T-cell (primary cell): ENCODE measurements around the gene VPS33A. TPM values are rescaled to one million over a fixed set of nuclear protein-coding genes. Genes with fewer than 3 reads are reported as not detected.
A peak's percentile ranks its signal among the peaks of the same experiment; 100 is the strongest.

Experiments used
- ATAC-seq, 4 experiments: fragments of 200-7000 bp in 3 of 4; fragments of 150-1000 bp in 1 of 4; cut with Tn5 transposase; replicated peaks in 1 of 4; 1 replicate in 3 of 4; 2 replicates in 1 of 4; pipeline ENCODE4 v1.10.0; 2021; ENCODE audit warnings: moderate library complexity in 3 of 4, mild to moderate bottlenecking in 2 of 4, moderate number of reproducible peaks in 1 of 4
- CTCF ChIA-PET, 2 donors: fragments of 300-600 bp; sonication (Branson Sonifier 250); formaldehyde crosslinking; loops; one replicate each; lab custom pipeline; 2022; ENCODE audit warnings: antibody characterized with exemption in 2 of 2; lab: Charles Lee
- POLR2A ChIA-PET, 2 donors: fragments of 300-600 bp; sonication (Branson Sonifier 250); formaldehyde crosslinking; loops; one replicate each; lab custom pipeline; 2022; ENCODE audit warnings: antibody characterized with exemption in 2 of 2; lab: Charles Lee
- DNase-seq, 35 experiments: peaks; one replicate each; pipeline versions ENCODE4 v3.0.0 to v3.0.0-alpha.2; 2013 to 2023
- H3K27ac ChIP-seq: one replicate; pipeline ENCODE4 v1.5.1; 2013; ENCODE audit warnings: low read length
- H3K27me3 ChIP-seq, 2 experiments: replicated peaks in 1 of 2; 1 replicate in 1 of 2; 2 replicates in 1 of 2; pipeline versions ENCODE4 v1.6.1 to v1.7.0; 2013; ENCODE audit warnings: low read length in 1 of 2, mixed read lengths in 1 of 2; ENCODE audit not compliant: control insufficient read depth in 2 of 2, insufficient read depth in 2 of 2; ENCODE audit errors: extremely low read depth in 1 of 2
- H3K36me3 ChIP-seq, 2 donors: 1 replicate in 1 of 2; 2 replicates in 1 of 2; pipeline versions ENCODE4 v1.6.1 to v1.7.0; 2013; ENCODE audit warnings: low read length in 1 of 2; ENCODE audit not compliant: control insufficient read depth in 2 of 2, insufficient read depth in 1 of 2; ENCODE audit errors: extremely low read depth in 1 of 2
- H3K4me1 ChIP-seq, 2 experiments: 1 replicate in 1 of 2; 2 replicates in 1 of 2; pipeline versions ENCODE4 v1.6.1 to v1.7.0; 2013; ENCODE audit warnings: low read length in 2 of 2, mixed read lengths in 1 of 2; ENCODE audit not compliant: insufficient read depth in 2 of 2, control insufficient read depth in 1 of 2; ENCODE audit errors: extremely low read depth in 1 of 2
- H3K4me3 ChIP-seq, 2 donors: 1 replicate in 1 of 2; 2 replicates in 1 of 2; pipeline versions ENCODE4 v1.5.1 to v1.7.0; 2013; ENCODE audit warnings: mild to moderate bottlenecking in 2 of 2, low read length in 1 of 2, moderate library complexity in 1 of 2; ENCODE audit not compliant: control insufficient read depth in 1 of 2; ENCODE audit errors: extremely low read depth in 1 of 2
- H3K9me3 ChIP-seq: 2 replicates; pipeline ENCODE4 v1.7.0; 2013
- H3K27ac Mint-ChIP-seq, 2 donors: one replicate each; pipeline ENCODE4 v1.8.0; 2020 to 2021; ENCODE audit warnings: mild to moderate bottlenecking in 2 of 2, mixed read lengths in 2 of 2
- H3K27me3 Mint-ChIP-seq, 2 donors: one replicate each; pipeline ENCODE4 v1.8.0; 2021 to 2022; ENCODE audit warnings: mixed read lengths in 2 of 2
- H3K36me3 Mint-ChIP-seq: one replicate; pipeline ENCODE4 v1.8.0; 2021; ENCODE audit warnings: mixed read lengths
- H3K4me1 Mint-ChIP-seq, 3 donors: one replicate each; pipeline ENCODE4 v1.8.0; 2020 to 2022; ENCODE audit warnings: mixed read lengths in 3 of 3, mild to moderate bottlenecking in 1 of 3
- H3K4me3 Mint-ChIP-seq, 3 donors: one replicate each; pipeline ENCODE4 v1.8.0; 2020 to 2022; ENCODE audit warnings: mild to moderate bottlenecking in 3 of 3, mixed read lengths in 3 of 3, moderate library complexity in 3 of 3
- H3K9me3 Mint-ChIP-seq, 3 donors: one replicate each; pipeline ENCODE4 v1.8.0; 2020 to 2022; ENCODE audit warnings: mixed read lengths in 3 of 3
- WGBS: methylation state at CpG from one replicate; pipeline ENCODE4 v1.1.5; 2013; ENCODE audit warnings: missing lambda C conversion rate; ENCODE audit not compliant: insufficient coverage; 5-methylcytosine and 5-hydroxymethylcytosine counted together
- total RNA-seq, 35 experiments: library from RNA in 6 of 35; stranded (reverse) in 6 of 35; fragments of 120-200 nt in 1 of 35; gene quantifications; one replicate each; pipeline versions ENCODE4 v1.2.1 to v1.2.4 and lab custom pipeline; 2013 to 2026

Gene VPS33A
- total RNA-seq, 5 donors from 2014 or later (not counting 1 experiment from before 2014, with no cell fraction given): 22.7 to 35.0 (median 29.5) TPM

DNA sequence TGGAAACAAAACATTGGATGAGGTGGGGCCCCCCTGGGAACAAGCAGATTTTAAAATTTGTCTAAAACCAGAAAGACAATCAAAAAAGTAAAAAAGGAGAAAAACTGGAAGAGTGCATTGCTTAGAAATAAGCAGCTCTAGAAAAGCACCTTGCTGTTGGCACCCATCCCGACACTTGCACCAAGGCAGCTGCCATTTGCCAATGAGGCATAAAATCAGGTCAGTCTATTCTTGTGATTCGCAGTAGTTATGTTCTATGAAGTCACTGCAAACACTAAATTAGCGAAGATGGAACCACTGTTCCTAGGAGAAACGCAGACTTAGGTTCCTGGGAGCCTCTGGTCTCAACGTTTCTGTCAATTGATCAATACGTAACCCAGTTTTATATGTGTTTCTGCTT, 16.2 kb downstream of the VPS33A start:
- Histone ChIP-seq H3K4me3 (no peak overlapping the region), H3K36me3 (peaks cover 9 to 44% of the 10 kb centered on the region in 2 donors), H3K27ac (no peak overlapping the region), H3K4me1 (peaks cover 0 to 9% of the 10 kb centered on the region in 2 experiments), H3K27me3 (no peaks in the 10 kb centered on the region), H3K9me3 (no peaks in the 10 kb centered on the region)
- Mint-ChIP-seq H3K9me3 (no peaks in the 10 kb centered on the region), H3K36me3 (peaks cover 33% of the 10 kb centered on the region), H3K27me3 (no peaks in the 10 kb centered on the region), H3K4me3 (no peak overlapping the region), H3K4me1 (peaks cover 6 to 16% (median 6%) of the 10 kb centered on the region in 3 donors), H3K27ac (peak overlapping the region in 1 of 2 donors; percentile 63)
- ATAC-seq: no peak
- CTCF ChIA-PET: no interaction called here
- no peak for DNase-seq
- 97% methylated on average over 6 of the region's 6 CpGs for WGBS
- POLR2A ChIA-PET: no interaction called here

- no peaks in the 10 kb centered on the region for H3K27me3 ChIP-seq
- ChIA-PET POLR2A (interaction anchor here (0.6 to 1.7 kb wide), 6 partner anchors 20 to 1357 kb away, joined by 3 to 18 read pairs (median 4); partner anchors contain the start of gene DIABLO (in 1 of the 2)), CTCF (interaction anchor here (0.8 to 2.1 kb wide), 6 partner anchors 15 to 34 kb away, joined by 3 to 30 read pairs (median 4); partner anchors contain the start of genes DIABLO (in 1 of the 2) and VPS33A (in 1 of the 2))
- DNase-seq (no peak), ATAC-seq (no peak)
- H3K4me3 ChIP-seq: no peak overlapping the region
- H3K27ac Mint-ChIP-seq: peak overlapping the region; percentile 91 to 93
- peak overlapping the region; percentile 72 for H3K27ac ChIP-seq
- H3K27me3 Mint-ChIP-seq: no peaks in the 10 kb centered on the region
- no CpG with 5 or more reads among the region's 1 CpG for WGBS
- H3K9me3 ChIP-seq: no peaks in the 10 kb centered on the region
- peaks cover 3 to 39% of the 10 kb centered on the region in 2 donors for H3K36me3 ChIP-seq
- peaks cover 38% of the 10 kb centered on the region for H3K36me3 Mint-ChIP-seq
- peak overlapping the region; percentile 76 to 85 (median 82) for H3K4me3 Mint-ChIP-seq
- peaks cover 5 to 26% of the 10 kb centered on the region in 2 experiments for H3K4me1 ChIP-seq
- no peaks in the 10 kb centered on the region for H3K9me3 Mint-ChIP-seq
- H3K4me1 Mint-ChIP-seq: peaks cover 17 to 38% (median 29%) of the 10 kb centered on the region in 3 donors
These were observed 20.7 kb downstream of the VPS33A start for GRCh38 chr12:122245553-122245952.

DNA sequence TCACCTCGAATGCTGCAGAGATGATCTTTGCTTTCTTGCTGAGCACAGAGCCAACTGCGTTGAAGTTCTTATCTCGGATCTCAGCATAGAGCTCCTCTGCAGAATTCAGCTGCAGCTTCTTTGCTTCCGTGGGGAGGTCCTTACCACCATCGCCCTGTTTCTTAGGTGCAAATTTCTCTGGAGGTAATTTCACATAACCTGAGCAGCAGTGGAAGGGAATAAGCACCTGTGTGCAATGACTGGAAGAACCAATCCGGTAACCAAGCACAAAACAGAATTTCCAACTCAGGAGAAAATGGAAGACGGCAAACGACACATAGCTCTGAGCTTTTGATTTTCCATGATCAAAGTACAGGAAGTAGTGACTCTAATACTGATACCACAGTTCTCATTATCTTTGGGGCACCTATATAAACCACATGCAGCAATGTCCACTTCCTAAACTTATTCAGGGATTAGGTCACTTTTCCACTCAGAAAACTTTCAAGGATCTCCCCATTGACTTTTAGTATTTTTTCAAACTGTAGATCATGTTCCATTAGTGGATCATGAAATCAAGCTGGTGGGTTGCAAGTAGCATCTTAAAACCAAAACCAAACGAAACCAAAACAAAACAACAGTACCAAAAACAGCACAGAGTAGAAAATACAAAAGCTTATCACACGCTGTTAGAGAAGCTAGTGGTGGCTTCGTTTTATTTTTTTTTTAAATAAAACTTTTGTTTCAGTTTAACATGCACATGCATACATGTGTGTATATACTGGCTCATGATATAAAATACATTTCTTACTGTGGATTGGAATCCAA, 21.5 kb downstream of the VPS33A start:
- Mint-ChIP-seq H3K27me3 (no peaks in the 10 kb centered on the region), H3K9me3 (no peaks in the 10 kb centered on the region), H3K36me3 (peaks cover 40% of the 10 kb centered on the region), H3K4me3 (peak overlapping the region; percentile 76 to 85 (median 82)), H3K4me1 (peaks cover 17 to 41% (median 34%) of the 10 kb centered on the region in 3 donors), H3K27ac (peak overlapping the region; percentile 91 to 93)
- Histone ChIP-seq H3K9me3 (no peaks in the 10 kb centered on the region), H3K27me3 (no peaks in the 10 kb centered on the region), H3K27ac (peak overlapping the region; percentile 72), H3K4me3 (peak overlapping the region in 1 of 2 donors; percentile 49), H3K4me1 (peaks cover 5 to 26% of the 10 kb centered on the region in 2 experiments), H3K36me3 (peaks cover 7 to 37% of the 10 kb centered on the region in 2 donors)
- POLR2A ChIA-PET: interaction anchor here (0.5 to 1.7 kb wide), 11 partner anchors 11 to 1357 kb away, joined by 3 to 18 read pairs (median 3); partner anchors contain the start of gene DIABLO (in 1 of the 2)
- WGBS: 37% methylated on average over 4 of the region's 11 CpGs
- DNase-seq (peak in 16 of 35 experiments; percentile 1 to 60 (median 14)), ATAC-seq (peak; percentile 79 to 84 (median 83))
- CTCF ChIA-PET: interaction anchor here (0.5 to 2.1 kb wide), 15 partner anchors 9 to 1952 kb away, joined by 3 to 30 read pairs (median 3); partner anchors contain the start of genes DIABLO (in 1 of the 2), RNU4-1 (in 1 of the 2) and VPS33A (in 1 of the 2)

- H3K27ac Mint-ChIP-seq: peak overlapping the region; percentile 91 to 93
- ATAC-seq: peak; percentile 21 to 46 (median 40)
- peak overlapping the region in 1 of 2 donors; percentile 49 for H3K4me3 ChIP-seq
- H3K27me3 Mint-ChIP-seq: no peaks in the 10 kb centered on the region
- H3K27ac ChIP-seq: peak overlapping the region; percentile 72
- peaks cover 17 to 41% (median 34%) of the 10 kb centered on the region in 3 donors for H3K4me1 Mint-ChIP-seq
- H3K9me3 Mint-ChIP-seq: no peaks in the 10 kb centered on the region
- ChIA-PET CTCF (interaction anchor here (0.7 to 2.1 kb wide), 5 partner anchors 8 to 1951 kb away, joined by 3 to 30 read pairs (median 4); partner anchors contain the start of genes RNU4-1 (in 1 of the 2) and VPS33A (in 1 of the 2)), POLR2A (interaction anchor here in 1 of 2 donors (1.7 kb wide), 2 partner anchors 18 to 23 kb away, joined by 13 to 18 read pairs; partner anchors contain the start of gene DIABLO)
- peaks cover 38% of the 10 kb centered on the region for H3K36me3 Mint-ChIP-seq
- peaks cover 7 to 33% of the 10 kb centered on the region in 2 donors for H3K36me3 ChIP-seq
- H3K27me3 ChIP-seq: no peaks in the 10 kb centered on the region
- DNase-seq: peak in 12 of 35 experiments; percentile 4 to 60 (median 18)
- WGBS: 18% methylated on average over 1 of the region's 6 CpGs
- no peaks in the 10 kb centered on the region for H3K9me3 ChIP-seq
- H3K4me3 Mint-ChIP-seq: peak overlapping the region; percentile 76 to 85 (median 82)
- H3K4me1 ChIP-seq: peaks cover 5 to 26% of the 10 kb centered on the region in 2 experiments
These were observed 22.3 kb downstream of the VPS33A start for GRCh38 chr12:122243965-122244364.

GRCh38 chr12:122238861-122239260, 27.4 kb downstream of the VPS33A start:
- Histone ChIP-seq H3K36me3 (peaks cover 7 to 63% of the 10 kb centered on the region in 2 donors), H3K27me3 (no peaks in the 10 kb centered on the region), H3K27ac (no peak overlapping the region), H3K4me1 (peaks cover 5 to 12% of the 10 kb centered on the region in 2 experiments), H3K9me3 (no peaks in the 10 kb centered on the region), H3K4me3 (no peak overlapping the region)
- ChIA-PET POLR2A (interaction anchor here in 1 of 2 donors (0.7 kb wide), 1 partner anchor 15 kb away, joined by 5 read pairs; no protein-coding TSS in a partner anchor), CTCF (interaction anchor here in 1 of 2 donors (0.7 to 1.1 kb wide), 2 partner anchors 28 to 892 kb away, joined by 3 read pairs; no protein-coding TSS in a partner anchor)
- no peaks in the 10 kb centered on the region for H3K9me3 Mint-ChIP-seq
- 100% methylated on average over 1 of the region's 5 CpGs for WGBS
- DNase-seq (no peak), ATAC-seq (no peak)
- peaks cover 49% of the 10 kb centered on the region for H3K36me3 Mint-ChIP-seq
- peaks cover 9 to 21% (median 19%) of the 10 kb centered on the region in 3 donors for H3K4me1 Mint-ChIP-seq
- no peak overlapping the region for H3K4me3 Mint-ChIP-seq
- no peak overlapping the region for H3K27ac Mint-ChIP-seq
- no peaks in the 10 kb centered on the region for H3K27me3 Mint-ChIP-seq

GRCh38 chr12:122235741-122236140, 30.6 kb downstream of the VPS33A start:
- Mint-ChIP-seq H3K27ac (no peak overlapping the region), H3K9me3 (no peaks in the 10 kb centered on the region), H3K4me3 (no peak overlapping the region), H3K27me3 (no peaks in the 10 kb centered on the region), H3K36me3 (peaks cover 66% of the 10 kb centered on the region), H3K4me1 (peaks cover 4 to 6% (median 5%) of the 10 kb centered on the region in 3 donors)
- WGBS: 80% methylated on average over 1 of the region's 7 CpGs
- Histone ChIP-seq H3K9me3 (no peaks in the 10 kb centered on the region), H3K4me1 (no peaks in the 10 kb centered on the region), H3K27me3 (no peaks in the 10 kb centered on the region), H3K4me3 (no peak overlapping the region), H3K36me3 (peaks cover 4 to 83% of the 10 kb centered on the region in 2 donors), H3K27ac (no peak overlapping the region)
- ATAC-seq: no peak
- ChIA-PET POLR2A (no interaction called here), CTCF (interaction anchor here (0.5 to 1.5 kb wide), 3 partner anchors 9 to 308 kb away, joined by 3 to 5 read pairs (median 4); no protein-coding TSS in a partner anchor)
- no peak for DNase-seq
